Activated CD4-positive, alpha-beta T cell treated with anti-CD3 and anti-CD28 coated beads, Interleukin-2, amount 50 U/mL, for 1 hour (primary cell): ENCODE data around the gene VAV3.

Source experiments
- DNase-seq: peaks from one replicate; pipeline ENCODE4 v3.0.0-alpha.2; 2020

The VAV3 gene

GRCh38 chr1:107524301-107524700 is 440.7 kb downstream of the VAV3 start:
- DNase-seq, result no peak

DNA sequence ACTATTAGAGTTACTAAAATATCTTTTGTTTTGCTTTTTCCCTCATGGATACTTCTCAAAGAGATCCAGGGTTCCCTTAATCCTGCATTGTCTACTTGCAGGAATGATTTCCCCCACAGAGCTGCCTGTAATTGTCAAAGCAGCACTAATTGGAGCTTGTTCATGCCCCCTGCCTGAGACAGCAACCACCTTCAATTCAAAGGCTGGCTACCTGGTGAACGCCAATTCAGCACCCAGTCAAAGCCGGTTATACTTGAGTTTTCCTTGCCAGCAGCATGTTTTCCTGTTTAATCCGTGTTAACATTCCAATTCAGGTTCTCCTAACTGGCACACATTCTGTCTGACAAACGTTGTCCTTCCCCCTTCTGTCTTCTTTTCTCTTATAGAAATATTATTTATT is 441.2 kb downstream of the VAV3 start:
- no peak for DNase-seq

GRCh38 chr1:107523061-107523460 is 441.9 kb downstream of the VAV3 start:
- no peak for DNase-seq
